Measurements from ENCODE around the gene GTF3C2. TPM values are rescaled to one million over a fixed set of nuclear protein-coding genes. Genes with fewer than 3 reads are reported as not detected.

Gene GTF3C2
- total and polyA plus RNA-seq, 2 of the 13 experiments (the other 11 are each of a cell fraction or from before 2014, with no cell fraction given): 77.5 to 130 TPM

DNA sequence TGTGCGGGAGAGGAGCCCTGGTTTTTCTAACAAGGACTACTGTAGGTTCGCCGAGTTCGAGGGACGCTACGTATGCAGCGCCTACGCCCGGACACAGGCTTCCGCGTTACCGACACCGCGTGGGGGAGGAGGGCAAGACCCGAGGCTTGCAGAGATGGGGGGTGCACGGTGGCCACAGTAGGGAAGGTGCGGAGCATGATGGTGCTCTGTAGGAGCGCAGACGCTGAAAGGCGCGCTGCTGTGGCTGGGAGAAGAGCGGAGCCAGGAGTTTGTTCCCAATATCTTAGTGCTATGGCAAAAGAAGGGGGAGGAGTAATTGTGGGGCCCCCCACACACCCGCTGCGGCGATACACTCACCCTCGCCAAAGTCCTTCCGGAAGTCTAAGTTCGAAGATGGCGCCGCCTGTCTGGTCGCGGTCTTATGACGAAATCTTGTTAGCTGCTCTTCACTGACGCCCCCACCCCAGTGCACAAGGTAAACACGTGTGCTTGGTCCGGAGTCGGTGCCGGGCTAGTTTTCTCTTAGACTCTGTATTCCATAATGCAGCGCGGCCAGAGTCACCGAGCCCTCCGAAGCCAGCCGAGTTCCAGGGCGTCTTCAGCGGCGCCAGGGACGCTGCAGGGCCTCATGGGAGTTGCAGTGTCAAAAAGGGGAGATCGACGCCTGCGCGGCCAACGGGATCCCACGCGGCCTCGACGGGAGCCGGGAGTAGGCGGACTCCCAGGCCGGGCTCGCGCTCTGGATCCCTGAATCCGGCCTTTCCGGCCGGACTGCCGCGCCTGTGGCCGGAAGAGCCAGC, at the start of gene GTF3C2 (continued):
- no peak; the same call in 1 of the 2 replicates for TF ChIP-seq EED (CRISPR knock-in tag; IDR thresholded peaks at IDR 0.05)
- TF ChIP-seq, protein P1, sequence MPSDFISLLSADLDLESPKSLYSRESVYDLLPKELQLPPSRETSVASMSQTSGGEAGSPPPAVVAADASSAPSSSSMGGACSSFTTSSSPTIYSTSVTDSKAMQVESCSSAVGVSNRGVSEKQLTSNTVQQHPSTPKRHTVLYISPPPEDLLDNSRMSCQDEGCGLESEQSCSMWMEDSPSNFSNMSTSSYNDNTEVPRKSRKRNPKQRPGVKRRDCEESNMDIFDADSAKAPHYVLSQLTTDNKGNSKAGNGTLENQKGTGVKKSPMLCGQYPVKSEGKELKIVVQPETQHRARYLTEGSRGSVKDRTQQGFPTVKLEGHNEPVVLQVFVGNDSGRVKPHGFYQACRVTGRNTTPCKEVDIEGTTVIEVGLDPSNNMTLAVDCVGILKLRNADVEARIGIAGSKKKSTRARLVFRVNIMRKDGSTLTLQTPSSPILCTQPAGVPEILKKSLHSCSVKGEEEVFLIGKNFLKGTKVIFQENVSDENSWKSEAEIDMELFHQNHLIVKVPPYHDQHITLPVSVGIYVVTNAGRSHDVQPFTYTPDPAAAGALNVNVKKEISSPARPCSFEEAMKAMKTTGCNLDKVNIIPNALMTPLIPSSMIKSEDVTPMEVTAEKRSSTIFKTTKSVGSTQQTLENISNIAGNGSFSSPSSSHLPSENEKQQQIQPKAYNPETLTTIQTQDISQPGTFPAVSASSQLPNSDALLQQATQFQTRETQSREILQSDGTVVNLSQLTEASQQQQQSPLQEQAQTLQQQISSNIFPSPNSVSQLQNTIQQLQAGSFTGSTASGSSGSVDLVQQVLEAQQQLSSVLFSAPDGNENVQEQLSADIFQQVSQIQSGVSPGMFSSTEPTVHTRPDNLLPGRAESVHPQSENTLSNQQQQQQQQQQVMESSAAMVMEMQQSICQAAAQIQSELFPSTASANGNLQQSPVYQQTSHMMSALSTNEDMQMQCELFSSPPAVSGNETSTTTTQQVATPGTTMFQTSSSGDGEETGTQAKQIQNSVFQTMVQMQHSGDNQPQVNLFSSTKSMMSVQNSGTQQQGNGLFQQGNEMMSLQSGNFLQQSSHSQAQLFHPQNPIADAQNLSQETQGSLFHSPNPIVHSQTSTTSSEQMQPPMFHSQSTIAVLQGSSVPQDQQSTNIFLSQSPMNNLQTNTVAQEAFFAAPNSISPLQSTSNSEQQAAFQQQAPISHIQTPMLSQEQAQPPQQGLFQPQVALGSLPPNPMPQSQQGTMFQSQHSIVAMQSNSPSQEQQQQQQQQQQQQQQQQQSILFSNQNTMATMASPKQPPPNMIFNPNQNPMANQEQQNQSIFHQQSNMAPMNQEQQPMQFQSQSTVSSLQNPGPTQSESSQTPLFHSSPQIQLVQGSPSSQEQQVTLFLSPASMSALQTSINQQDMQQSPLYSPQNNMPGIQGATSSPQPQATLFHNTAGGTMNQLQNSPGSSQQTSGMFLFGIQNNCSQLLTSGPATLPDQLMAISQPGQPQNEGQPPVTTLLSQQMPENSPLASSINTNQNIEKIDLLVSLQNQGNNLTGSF (CRISPR knock-in tag; IDR thresholded peaks at IDR 0.05): peak; percentile 90
- TF ChIP-seq ZNF382 (CRISPR knock-in tag; IDR thresholded peaks at IDR 0.05; ENCODE audit: borderline replicate concordance): no peak
- no peak; the same call in none of the 2 replicates for TF ChIP-seq ZNF543 (CRISPR knock-in tag; IDR thresholded peaks at IDR 0.05)
- no peak for TF ChIP-seq RNF219 (CRISPR knock-in tag; IDR thresholded peaks at IDR 0.05)
- TF ChIP-seq MIER3 (CRISPR knock-in tag; IDR thresholded peaks at IDR 0.05; ENCODE audit: borderline replicate concordance): peak; percentile 21; the same call in 1 of the 2 replicates
- TF ChIP-seq, protein P2, sequence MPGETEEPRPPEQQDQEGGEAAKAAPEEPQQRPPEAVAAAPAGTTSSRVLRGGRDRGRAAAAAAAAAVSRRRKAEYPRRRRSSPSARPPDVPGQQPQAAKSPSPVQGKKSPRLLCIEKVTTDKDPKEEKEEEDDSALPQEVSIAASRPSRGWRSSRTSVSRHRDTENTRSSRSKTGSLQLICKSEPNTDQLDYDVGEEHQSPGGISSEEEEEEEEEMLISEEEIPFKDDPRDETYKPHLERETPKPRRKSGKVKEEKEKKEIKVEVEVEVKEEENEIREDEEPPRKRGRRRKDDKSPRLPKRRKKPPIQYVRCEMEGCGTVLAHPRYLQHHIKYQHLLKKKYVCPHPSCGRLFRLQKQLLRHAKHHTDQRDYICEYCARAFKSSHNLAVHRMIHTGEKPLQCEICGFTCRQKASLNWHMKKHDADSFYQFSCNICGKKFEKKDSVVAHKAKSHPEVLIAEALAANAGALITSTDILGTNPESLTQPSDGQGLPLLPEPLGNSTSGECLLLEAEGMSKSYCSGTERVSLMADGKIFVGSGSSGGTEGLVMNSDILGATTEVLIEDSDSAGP (CRISPR knock-in tag; IDR thresholded peaks at IDR 0.05; ENCODE audit: borderline replicate concordance): peak; percentile 85
- peak; percentile 78 for TF ChIP-seq ZNF782 (CRISPR knock-in tag; IDR thresholded peaks at IDR 0.05; ENCODE audit: borderline replicate concordance)
- TF ChIP-seq FUBP1 (CRISPR knock-in tag; IDR thresholded peaks at IDR 0.05; ENCODE audit: borderline replicate concordance): no peak
- peak; percentile 84 for TF ChIP-seq TAF1 (CRISPR knock-in tag; IDR thresholded peaks at IDR 0.05)
- no peak for TF ChIP-seq THYN1 (CRISPR knock-in tag; IDR thresholded peaks at IDR 0.05; ENCODE audit: borderline replicate concordance, low read depth)
- peak; percentile 61 for TF ChIP-seq ATF7 (IDR thresholded peaks at IDR 0.05)
- TF ChIP-seq ATF7 (CRISPR knock-in tag; IDR thresholded peaks at IDR 0.05): no peak
- peak; percentile 96 for TF ChIP-seq FOXK2 (IDR thresholded peaks at IDR 0.05)
- TF ChIP-seq ZNF615 (CRISPR knock-in tag; IDR thresholded peaks at IDR 0.05; ENCODE audit: borderline replicate concordance): peak; percentile 32; the same call in 1 of the 2 replicates
- no peak for TF ChIP-seq CENPT (CRISPR knock-in tag; IDR thresholded peaks at IDR 0.05; ENCODE audit: low read depth)
